ENCODE results near the gene EPOP.
A peak's percentile ranks its signal among the peaks of the same experiment; 100 is the strongest.

EPOP gene

DNA sequence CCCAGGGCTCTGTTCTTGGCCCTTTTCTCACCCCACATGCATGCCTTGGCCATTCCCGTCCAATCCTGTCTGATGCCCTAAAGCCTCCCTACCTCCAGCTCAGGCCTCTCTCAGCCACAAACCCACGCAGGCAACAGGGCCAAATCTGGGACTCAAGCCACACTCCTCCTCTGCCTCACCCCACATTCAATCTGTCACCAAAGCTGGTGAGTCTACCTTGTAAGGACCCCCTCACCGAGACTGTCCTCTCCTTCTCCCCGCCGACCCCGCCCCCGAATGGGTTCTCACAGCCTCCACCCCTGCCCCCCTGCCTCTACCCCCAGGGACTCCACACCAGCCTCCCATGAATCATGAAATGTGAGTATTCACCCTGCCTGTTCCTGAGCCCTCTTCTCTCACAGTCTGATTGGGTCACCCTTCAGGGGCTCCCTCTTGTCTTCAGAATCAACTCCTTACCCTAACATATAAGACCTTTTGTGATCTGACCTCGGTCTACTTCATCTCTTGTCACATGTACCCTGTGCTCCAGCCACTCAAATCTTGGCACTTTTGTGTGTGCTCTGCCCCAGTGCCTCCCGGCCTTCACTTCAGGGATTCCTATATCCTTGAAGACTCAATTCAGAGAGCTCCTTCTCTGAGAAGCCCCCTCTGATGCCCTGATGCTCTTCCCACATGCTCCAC is 10.7 kb downstream of the EPOP start:
- no peak for DNase-seq (ENCODE audit: low read depth)
- no peak overlapping the region for H3K4me3 ChIP-seq (ENCODE audit: low read depth, low read length)
- TF ChIP-seq, protein P1, sequence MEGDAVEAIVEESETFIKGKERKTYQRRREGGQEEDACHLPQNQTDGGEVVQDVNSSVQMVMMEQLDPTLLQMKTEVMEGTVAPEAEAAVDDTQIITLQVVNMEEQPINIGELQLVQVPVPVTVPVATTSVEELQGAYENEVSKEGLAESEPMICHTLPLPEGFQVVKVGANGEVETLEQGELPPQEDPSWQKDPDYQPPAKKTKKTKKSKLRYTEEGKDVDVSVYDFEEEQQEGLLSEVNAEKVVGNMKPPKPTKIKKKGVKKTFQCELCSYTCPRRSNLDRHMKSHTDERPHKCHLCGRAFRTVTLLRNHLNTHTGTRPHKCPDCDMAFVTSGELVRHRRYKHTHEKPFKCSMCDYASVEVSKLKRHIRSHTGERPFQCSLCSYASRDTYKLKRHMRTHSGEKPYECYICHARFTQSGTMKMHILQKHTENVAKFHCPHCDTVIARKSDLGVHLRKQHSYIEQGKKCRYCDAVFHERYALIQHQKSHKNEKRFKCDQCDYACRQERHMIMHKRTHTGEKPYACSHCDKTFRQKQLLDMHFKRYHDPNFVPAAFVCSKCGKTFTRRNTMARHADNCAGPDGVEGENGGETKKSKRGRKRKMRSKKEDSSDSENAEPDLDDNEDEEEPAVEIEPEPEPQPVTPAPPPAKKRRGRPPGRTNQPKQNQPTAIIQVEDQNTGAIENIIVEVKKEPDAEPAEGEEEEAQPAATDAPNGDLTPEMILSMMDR (IDR thresholded peaks at IDR 0.05; ENCODE audit: control insufficient read depth, extremely low read depth, insufficient read depth): no peak

GRCh38 chr17:38663125-38663751 is 11.5 kb downstream of the EPOP start:
- H3K4me3 ChIP-seq (ENCODE audit: low read depth, low read length): no peak overlapping the region
- TF ChIP-seq, protein P1 (IDR thresholded peaks at IDR 0.05; ENCODE audit: control insufficient read depth, extremely low read depth, insufficient read depth): peak; percentile 98
- DNase-seq (ENCODE audit: low read depth): no peak

DNA sequence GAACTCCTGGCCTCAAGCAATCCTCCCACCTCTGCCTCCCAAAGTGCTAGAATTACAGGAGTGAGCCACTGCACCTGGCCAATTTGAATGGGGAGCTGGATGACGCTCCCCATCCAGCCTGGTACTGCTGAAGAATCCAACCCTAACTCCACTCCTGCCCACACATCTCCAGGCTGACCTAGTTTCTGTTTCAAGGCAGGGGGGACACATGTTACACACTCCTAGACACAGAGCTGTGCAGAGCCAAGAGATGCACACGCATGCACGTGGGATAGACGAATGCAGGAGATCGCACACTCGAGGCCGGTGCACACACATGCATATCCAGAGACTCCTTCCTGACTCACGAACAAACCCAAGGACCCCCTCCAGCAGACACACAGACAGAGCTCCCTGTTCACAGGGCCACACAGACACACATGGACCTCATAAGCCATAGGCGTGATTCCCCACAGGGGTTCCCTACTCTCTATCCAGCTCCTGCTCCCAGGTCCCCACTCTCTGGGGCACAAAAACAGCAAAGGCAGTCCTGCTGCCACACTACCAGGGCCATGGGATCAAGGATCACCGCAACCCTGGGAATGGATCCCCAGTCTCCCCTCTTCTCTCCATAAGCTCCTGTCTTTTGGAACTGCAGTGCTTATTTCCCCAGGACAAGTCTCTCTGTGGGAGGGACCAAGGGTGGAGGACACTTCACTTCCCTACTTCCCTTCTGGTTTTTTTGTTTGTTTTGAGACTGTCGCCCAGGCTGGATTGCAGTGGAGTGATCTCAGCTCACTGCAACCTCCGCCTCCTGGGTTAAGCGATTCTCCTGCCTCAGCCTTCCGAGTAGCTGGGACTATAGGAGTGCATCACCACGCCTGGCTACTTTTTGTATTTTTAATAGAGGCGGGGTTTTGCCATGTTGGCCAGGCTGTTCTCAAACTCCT is 14.4 kb downstream of the EPOP start:
- TF ChIP-seq, protein P1 (IDR thresholded peaks at IDR 0.05; ENCODE audit: control insufficient read depth, extremely low read depth, insufficient read depth): no peak
- no peak overlapping the region for H3K4me3 ChIP-seq (ENCODE audit: low read depth, low read length)
- no peak for DNase-seq (ENCODE audit: low read depth)

DNA sequence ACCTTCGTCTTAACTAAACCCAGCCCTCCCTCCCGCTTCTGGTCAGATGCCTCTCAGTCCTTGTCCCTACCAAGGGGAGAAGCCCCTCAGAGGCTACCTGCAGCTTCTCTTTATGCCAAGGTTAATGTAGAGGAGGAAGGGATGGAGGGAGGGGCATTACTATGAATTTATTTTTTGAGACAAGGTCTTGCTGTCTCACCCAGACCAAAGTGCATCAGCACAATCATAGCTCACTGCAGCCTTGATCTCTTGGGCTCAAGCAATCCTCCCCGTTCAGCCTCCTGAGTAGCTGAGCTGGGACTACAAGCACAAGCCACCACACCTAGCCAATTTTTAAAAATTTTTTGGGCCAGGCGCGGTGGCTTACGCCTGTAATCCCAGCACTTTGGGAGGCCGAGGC is 15.3 kb downstream of the EPOP start:
- no peak for DNase-seq (ENCODE audit: low read depth)
- no peak overlapping the region for H3K4me3 ChIP-seq (ENCODE audit: low read depth, low read length)
- TF ChIP-seq, protein P1 (IDR thresholded peaks at IDR 0.05; ENCODE audit: control insufficient read depth, extremely low read depth, insufficient read depth): no peak

DNA sequence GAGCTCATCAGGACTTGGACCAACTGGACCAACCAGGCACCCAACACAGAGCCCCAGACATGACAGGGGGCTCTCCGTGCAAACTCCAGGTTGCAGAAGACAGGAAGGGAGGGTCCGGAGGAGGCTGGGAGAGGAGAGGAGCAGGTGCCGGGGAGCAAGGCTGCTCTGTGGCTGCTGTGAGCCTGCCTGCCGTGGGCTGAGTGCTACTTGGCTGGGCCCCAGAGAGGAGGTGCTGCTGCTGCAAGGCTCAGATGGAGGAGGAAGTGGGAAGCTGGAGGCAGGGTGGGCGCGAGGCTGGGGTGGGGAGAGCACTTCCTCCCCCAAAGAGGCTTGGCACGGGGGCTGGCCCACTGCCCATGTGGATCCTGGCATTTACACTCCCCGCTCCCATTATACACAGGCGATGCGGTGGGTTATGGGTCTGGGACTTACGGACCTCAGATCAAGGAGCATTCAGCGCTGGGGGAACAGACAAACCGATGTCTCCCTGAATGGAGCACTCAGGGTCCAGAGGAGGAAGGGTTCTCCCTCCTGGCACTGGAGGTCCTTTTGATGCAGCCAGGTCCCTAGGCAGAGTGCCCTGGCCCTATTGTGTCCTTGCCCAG is 15.9 kb downstream of the EPOP start:
- no peak for DNase-seq (ENCODE audit: low read depth)
- TF ChIP-seq, protein P1 (IDR thresholded peaks at IDR 0.05; ENCODE audit: control insufficient read depth, extremely low read depth, insufficient read depth): no peak
- no peak overlapping the region for H3K4me3 ChIP-seq (ENCODE audit: low read depth, low read length)

- DNase-seq (ENCODE audit: low read depth): no peak
- TF ChIP-seq, protein P1 (IDR thresholded peaks at IDR 0.05; ENCODE audit: control insufficient read depth, extremely low read depth, insufficient read depth): no peak
- H3K4me3 ChIP-seq (ENCODE audit: low read depth, low read length): no peak overlapping the region
Observed at GRCh38 chr17:38657824-38658740, 16.7 kb downstream of the EPOP start.
